ENCODE measurements around the gene TIMM10B.
A peak's percentile ranks its signal among the peaks of the same experiment; 100 is the strongest.

Gene TIMM10B, protein sequence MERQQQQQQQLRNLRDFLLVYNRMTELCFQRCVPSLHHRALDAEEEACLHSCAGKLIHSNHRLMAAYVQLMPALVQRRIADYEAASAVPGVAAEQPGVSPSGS

DNA sequence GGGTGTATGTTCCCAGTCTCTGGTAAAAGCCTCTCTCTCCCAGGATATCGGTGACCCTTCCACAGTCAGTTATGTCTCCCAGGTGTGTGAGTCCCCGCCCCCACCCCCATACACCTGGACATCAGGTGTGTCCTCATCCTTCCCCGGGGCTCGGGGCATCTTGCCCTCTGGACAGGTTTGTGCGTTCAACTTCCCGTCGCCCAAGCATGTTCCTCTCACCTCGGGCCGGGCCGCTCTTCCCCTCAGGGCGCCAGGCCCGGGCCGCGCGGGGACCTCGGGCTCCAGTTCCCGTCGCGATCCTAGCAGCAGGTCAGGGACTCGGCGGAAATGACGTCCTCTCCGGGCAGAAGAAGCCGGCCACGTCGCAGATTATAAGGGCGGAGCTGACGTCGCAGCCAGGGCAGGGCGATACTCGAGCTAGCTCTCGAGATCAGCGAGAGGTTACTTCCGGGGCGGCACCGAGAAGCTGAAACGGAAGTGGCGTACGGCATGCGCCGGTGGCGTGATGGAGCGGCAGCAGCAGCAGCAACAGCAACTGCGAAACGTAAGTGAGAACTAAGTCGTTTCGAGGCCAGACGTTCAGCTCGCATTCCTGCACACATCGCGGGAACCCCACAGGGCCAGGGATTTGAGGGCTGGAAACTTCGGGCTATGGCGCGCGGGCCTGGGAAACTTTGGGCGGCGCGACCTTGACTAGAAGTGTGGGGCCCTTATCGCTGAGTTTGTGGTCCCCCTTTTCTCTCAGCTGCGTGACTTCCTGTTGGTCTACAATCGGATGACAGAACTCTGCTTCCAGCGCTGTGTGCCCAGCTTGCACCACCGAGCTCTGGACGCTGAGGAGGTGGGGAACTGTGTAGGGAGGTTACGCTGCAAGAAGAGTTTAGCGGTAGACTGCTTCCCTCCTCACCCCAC is at the start of gene TIMM10B, which contains the start of gene ARFIP2:
TSS of gene TIMM10B (plus strand) at position 490 of the 912 bp plus-strand sequence. CDS start at position 506, 16 bp downstream.
TSS of gene ARFIP2 (minus strand) at position 320 of the 912 bp plus-strand sequence. CDS start 910 bp downstream, outside the sequence.
- peak; percentile 96 for DNase-seq (ENCODE audit: low spot score)

DNA sequence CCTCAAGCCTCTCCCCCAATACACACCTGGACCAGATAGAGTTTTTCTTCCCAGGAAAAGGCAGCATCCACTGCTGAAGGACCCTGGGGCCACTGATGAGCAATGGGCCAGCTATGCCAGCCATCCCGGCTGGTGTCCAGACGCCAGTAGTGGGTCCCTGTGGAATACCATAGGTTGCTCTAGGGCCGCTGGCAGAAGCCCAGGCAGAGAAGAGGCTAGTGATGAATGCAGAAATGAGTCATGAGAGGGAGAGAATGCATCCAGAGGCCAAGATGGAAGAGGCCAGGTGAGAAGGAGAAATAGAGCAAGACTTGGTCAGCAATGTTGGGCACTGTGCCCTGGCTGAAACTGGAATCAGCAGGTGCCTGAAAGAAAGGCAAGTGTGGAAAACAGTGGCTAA is 49.4 kb upstream of the TIMM10B start:
- no peak for DNase-seq (ENCODE audit: low spot score)

DNA sequence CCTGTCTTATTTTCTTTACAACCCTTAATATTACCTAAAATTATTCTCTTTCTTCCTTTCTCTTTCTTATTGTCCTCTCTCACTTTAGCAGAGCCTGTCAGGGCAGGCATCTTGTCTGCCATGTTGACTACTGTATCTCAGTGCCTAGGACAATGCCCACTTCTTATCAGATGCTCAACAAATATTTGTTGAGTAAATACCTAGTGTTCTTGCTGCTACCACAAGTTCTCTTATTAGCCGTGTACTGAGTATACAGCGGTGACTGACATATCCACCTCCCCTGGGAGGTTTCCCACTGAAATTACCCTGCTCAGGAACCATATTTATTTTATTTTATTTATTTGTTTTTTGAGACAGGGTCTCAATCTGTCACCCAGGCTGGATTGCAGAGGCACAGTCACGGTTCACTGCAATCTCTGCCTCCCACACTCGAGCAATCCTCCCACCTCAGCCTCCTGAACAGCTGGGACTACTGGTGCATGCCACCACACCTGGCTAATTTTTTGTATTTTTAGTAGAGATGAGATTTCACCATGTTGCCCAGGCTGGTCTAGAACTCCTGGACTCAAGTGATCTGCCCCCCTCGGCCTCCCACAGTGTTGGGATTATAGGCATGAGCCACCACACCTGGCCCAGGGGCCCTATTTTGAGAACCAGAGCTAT is 47.2 kb upstream of the TIMM10B start:
- no peak for DNase-seq (ENCODE audit: low spot score)

DNA sequence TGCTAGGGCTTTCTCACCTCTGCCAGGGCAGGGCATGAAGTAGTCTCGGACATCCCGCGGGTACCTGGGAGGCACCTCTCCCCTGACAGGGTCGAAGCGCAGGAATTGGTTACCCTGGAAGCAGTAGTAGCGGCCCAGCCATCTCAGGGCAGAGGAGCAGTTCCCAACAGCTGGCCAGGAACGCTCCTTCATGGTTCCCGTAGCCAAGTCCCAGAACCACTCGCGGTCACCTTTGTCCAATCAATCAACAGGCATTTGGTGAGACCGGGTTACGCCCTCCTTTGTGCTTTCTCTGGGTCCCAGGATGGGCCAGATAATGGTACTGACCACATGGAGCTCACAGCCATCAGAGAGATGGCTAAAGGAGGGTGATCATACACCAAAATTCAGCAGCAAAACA is 43.9 kb upstream of the TIMM10B start:
- DNase-seq (ENCODE audit: low spot score), result no peak

DNA sequence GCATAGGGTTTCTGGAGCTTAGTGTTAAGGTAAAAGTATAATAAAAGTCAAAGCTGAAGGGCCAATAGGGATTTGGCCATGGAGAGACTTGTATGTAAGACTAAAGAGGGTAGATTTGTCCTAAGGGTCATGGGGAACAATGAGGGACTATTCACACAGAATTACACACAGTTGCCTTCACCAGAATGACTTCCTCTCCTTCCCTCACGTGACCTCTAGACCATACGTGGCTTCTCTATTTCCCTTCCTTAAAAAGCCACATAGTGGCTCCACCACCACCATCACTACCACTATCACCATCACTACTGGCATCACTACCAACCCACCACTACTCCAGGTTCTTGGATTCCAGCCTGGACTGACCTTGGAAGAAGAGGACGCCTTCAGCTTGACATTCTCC is 43.3 kb upstream of the TIMM10B start:
- DNase-seq (ENCODE audit: low spot score), result peak; percentile 16

DNA sequence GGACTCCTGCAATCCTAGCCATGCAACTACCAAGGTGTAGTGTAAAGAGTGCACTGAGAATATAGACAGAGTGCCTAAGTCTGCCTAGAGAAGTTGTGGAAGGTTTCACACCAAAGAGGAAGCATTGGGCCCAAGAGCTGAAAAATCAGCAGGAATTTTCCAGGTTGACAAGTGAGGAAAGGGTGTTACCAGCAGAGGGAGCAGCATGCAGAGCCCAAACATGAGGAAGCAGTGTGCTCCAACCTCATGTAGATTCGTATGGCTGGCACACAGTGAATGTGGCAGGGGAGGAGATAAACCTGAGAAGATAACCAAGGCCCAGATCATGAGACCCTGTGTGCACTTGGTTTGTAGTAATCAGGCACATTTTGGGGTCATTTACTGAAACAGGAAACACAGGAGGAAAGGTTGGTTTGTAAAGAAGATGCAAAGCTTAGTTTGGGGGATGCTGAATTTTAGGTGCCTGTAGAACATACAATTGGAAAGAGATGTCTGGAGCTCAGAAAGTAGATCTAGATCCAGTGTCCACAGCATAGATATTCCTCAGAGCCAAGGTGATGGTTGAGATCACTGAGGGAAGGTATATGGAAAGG is 42.2 kb upstream of the TIMM10B start:
- peak; percentile 43 for DNase-seq (ENCODE audit: low spot score)

DNA sequence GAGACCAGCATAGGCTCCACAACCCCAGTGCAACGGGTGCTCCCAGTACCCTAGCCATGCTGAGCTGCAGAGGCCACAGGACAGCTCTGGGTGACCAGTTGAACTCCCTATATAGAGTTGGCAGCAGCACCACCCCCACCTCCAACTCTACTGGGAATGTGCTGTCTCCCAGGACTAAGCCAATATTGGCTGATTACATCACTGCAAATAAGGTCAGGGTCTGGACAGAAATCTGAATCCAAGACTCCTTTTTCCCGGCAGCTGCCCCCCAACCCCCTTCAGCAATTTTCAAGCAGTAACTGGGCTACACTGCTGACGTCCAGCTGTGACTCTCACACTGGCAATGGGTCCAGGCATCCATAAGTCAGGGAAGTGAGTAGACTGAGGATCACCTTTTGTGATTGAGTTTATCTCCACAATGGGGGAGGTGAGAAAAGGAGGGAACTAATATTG is 40.4 kb upstream of the TIMM10B start, which contains the start of gene HPX:
TSS of gene HPX (minus strand) at position 82 of the 453 bp plus-strand sequence. CDS start at position 58, 24 bp downstream.
- no peak for DNase-seq (ENCODE audit: low spot score)

DNA sequence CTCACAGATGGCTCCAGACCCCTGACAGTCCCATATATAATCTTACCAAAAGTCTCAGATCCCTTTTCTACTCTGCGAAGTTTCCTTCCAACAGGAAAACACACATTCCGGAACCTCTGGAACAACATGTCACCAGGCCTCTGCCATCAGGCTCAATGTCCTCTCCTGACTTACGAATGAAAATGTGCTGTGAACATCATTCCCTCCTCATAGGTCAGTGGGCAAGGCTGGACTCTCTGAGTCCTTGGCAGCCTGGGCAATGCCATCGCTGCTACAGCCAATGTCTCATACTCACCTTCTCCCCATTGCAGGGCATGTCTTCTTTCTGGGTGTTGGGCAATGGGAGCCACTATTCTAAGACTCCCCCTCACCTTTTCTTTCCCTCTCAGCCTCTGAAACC is 38.9 kb upstream of the TIMM10B start:
- no peak for DNase-seq (ENCODE audit: low spot score)

DNA sequence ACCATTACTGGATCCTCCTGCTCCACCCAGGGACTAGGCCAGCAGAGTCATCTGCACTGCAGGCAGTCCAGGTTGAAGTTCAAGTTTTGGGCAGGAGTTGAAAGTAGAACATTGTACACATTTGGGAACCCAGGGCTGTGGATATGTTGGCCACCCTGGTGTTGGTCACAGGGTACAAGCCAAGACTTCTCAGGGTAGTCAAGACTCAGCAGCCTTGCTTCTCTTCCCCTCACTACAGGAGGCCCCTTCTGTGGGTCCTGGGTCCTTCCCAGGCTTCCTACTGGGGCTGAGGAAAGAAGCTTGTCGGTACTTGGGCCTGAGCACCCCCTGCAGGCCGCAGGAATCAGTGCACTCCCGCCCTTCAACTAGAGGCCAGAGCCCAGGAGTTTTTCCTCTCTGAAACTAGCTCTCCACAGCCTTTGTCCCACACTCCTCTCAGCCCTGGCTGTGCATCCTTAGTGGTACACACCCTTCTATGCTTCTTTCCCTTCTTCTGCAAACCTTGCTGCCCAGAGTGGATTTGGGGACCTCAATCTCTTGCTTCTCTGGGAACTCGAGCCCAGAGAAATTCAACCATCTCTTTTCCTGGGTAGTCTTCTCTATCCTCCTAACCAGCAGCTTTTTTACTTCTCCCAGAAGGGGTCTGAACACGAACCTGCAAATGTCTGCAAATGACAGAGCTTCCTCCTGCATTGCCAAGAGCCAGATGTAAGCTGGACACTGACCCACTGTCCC is 37.9 kb upstream of the TIMM10B start:
- peak; percentile 59 for DNase-seq (ENCODE audit: low spot score)

DNA sequence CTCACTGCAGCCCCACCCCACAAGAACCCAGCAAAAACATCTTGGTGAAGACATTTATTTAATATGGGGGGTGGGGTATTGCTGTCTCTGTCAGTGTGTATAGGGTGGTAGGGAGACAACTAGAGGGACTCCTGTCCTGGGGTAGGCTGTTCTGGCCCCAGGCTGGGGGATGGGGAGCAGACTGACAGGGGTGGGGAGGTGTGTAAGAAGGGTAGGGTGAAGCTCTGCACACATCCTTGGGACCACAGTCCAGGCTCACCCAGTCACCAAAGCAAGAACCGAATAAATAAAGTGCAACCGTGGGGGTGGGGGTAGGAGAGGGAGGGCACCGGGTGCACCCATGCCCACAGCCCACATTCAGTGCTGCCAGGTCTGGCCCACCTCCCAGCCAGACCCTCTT is 32.7 kb upstream of the TIMM10B start:
- DNase-seq (ENCODE audit: low spot score), result no peak

DNA sequence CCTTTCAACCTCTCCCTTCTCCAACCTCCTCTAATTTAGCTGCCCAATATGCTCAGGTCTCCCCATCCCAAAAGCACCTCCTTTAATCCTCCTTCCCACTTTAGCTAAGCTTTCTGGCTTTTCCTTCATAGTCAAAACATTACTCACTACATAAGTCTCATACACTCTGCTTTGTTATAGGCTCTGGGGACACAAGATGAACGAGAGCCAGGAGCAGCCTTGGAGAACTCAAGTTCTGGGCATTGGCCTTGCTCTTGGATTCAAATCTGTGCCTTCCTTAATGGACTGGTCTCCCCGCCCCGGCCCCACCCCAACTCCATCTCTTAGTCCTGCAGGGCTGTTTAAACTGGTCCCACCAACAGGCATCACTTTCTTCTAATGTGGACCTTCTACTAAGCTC is 29.1 kb upstream of the TIMM10B start:
- no peak for DNase-seq (ENCODE audit: low spot score)

DNA sequence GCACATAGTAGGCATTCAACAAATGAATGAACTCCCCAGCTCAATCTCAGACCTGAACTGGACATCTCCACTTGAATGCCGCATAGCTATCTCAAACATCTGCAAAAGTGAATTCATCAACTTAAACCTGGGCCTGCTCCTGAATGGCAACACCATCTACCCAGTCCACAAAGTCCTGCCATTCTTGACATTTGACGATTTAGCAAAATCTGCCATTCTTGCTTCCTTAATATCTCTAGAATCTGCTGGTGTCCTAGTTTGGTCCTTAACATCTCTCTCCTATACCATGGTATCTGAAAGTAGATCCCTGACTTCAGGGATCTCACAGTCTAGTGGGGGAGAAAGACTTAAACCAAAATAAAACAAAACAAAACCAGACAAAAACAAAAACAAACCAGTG is 28.1 kb upstream of the TIMM10B start:
- no peak for DNase-seq (ENCODE audit: low spot score)

DNA sequence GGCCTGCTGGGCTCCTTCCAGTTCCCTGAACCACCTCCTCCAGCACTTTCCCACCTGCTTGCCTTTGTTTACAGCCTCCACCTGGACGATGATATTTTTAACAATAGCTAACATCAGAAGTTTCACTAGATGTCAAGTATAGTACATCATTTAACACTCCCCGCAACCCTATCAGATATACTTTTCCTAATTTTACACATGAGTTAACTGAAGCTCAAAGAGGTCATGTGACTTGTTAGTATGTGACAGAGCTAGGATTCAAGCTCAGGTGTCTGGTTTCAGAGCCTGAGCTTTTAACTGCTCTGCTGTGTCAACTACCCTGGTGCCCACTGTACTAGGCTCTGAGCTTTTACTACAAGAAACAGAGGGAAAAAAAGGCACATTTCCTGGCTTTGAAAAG is 26.2 kb upstream of the TIMM10B start:
- DNase-seq (ENCODE audit: low spot score), result no peak

DNA sequence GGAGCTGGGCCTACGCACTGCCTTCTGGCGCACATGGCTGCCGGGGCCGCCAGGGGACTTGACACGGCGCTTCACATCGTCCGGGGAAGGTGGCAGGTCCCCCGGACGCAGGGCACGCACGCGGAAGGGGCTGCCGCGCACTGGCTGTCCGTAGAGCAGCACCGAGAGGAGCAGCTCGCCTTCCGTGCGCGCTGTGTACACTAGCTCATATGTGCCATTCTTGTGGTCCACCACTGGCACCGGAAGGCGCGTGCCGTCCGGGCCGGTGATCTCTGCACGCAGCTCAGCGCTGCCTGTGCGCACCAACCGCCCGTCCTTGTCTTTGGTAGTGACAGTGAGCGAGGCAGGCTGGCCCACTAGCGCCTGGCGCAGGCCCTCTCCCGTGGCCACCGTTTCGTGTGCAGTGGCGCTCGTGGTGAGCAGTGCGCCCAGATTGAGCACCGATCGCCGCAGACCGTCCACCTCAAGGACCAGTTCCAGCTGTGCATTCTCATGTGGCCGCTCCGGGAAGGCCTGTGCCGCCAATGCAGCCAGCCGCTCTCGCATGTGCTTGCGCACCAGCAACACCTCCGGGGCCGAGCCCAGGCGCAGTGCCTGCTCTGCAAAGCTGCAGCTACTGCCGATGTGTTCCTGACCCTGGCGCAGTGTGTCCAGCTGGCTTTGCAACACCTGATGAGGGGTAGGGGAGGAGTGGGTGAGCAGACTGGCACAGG is 24.8 kb upstream of the TIMM10B start:
- DNase-seq (ENCODE audit: low spot score), result no peak

DNA sequence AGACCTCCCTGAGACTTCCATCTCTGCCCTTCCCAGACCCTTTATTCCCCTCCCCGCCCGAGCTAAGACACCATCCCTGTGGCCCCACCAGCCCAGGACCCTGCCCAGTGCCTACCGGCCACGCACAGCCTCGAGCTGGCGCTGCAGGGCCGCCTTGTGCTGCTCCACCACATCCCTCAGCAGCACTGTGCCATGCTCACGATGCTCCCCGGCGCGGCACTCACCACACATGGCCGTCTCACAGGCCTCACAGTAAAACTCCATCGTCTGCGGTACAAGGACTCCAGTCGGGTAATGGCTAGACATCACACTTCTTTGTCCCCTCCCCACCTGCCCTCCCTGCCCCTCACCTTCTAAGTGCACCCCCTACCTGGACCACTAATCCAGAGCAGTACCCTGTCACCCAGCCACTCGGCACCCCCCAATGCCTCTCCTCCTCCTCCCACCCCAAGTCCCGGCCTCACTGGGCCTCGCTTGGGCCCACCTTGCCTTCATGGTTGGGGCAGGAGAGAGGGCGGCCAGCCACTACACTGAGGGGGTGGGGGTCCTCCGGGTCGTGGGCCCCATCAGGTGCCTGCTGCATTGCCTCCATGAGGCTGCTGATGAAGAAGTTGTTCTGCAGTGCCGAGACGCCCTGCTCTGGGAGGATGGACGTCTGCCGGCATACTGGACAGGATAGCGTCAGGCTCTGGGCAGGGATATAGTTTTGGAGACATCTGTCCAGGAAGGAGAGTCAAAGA is 23.6 kb upstream of the TIMM10B start:
- DNase-seq (ENCODE audit: low spot score), result no peak

DNA sequence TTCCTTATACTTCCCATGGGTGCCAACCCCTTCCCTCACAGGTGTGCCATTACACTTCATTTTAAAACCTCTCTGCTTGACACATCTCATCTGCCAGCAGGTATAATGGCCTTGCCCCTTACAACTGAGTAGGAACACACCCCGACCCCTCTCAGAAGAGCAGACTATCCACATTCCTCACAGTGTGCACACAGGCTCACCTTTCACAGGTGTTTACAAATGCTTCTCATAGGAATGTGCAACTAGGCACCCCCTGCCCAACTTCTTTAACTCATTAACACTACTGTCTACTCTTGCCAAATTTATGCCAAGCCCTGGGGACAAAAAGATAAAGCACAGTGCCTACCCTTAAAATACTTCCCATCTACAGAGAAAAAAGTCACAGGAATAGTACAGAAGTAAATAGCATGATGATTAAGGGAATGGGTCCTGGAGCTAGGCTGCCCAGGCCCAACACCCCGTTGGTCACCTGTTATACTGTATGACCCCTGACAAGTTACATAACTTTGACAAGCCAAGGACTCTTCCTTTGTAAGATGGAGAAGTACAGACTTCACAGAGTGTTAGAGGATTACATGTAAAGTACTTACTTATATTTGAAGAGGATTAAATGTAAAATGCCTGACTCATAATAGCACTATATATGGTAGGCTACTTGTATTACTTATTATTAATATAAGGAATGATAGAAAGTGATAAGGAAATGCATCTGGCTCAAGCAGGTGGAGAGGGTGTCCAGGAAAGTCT is 22.8 kb upstream of the TIMM10B start:
- no peak for DNase-seq (ENCODE audit: low spot score)

DNA sequence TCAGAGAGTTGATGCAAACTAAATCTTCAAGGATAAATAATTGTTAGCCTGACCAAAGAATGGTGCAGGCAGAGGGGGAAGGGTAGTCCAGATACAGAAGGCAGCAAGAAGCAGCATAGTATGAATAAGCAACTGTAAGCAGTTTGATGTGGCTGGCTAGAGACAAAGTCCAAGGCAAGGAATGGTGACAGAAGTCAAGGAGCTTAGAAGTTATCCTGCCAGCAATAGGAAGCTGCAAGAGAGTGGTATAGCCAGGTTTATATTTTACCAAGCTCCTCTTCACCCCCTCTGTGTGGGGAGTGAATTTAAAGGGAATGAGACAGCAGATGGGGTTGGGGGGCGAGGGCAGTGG is 22.2 kb upstream of the TIMM10B start:
- DNase-seq (ENCODE audit: low spot score), result no peak

DNA sequence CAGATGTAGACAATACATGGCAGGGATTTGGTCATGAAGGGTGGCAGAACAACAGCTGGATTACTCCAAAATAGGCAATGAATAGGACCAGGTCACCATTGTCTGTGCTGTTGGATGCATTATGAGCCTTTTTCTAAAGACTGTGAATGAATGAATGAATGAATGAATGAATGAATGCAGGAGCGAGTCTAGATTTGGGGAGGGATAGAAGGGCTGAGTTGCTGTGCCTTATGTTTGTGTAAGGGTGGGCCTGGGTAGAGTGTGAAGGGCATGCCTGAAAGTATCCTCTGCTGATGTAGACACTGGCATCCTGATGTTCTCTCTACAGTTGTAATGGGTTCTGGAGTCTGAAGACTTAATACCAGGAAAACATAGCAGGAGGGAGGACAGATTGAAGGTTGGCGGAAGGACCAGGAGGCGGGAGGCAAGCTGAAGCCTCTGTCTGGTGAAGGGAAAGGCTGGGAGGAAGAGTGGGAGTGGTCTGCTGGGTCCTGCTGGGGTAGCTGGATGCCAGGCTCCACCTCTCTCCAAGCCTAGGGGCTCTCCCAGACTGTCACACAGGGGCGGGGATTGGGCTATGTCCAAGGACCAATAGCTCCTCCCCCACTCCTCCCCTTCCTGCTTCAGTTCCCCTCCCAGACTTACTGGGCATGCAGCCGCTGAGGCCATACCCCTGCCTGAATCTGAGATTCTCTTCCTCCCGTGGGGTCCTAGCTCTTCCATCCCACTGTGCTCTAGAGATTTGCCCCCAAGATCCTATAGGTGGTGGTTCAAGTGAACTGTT is 12.4 kb upstream of the TIMM10B start:
- DNase-seq (ENCODE audit: low spot score), result no peak

DNA sequence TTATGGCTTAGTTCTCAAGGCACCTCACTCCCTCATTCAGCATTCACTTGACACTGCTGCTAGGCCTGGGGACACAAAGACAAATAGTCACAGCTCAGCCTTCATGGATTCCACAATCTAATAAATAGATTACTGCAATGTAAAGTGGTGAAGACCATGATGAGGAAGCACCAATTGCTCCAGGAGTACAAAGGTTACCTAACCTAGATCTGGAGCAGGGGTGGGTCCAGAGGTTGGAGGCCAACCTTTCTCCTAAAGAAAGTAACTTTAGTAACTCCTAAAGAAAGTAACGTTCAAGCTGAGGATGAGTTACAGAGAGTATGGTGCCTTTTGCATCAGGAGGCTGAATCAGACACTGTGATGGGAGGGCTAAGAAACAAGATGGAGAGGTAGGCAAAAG is 11.7 kb upstream of the TIMM10B start:
- no peak for DNase-seq (ENCODE audit: low spot score)

Data from CD4-positive, alpha-beta T cell treated with Interleukin-6 at 100 ng/mL for 8 hours (primary cell).